COLO668 (cell line): ENCODE results near the gene CCSER1.

Experiments used
- DNase-seq: peaks from one replicate; lab custom pipeline; 2025; ENCODE audit not compliant: unreplicated experiment; lab: John Stamatoyannopoulos, UW

CCSER1 gene

GRCh38 chr4:90189178-90189577 is 62.0 kb downstream of the CCSER1 start:
- DNase-seq: no peak

GRCh38 chr4:90189946-90190345 is 62.8 kb downstream of the CCSER1 start:
- no peak for DNase-seq

GRCh38 chr4:90190525-90190924 is 63.3 kb downstream of the CCSER1 start:
- no peak for DNase-seq

GRCh38 chr4:90198086-90198847 is 71.1 kb downstream of the CCSER1 start:
- DNase-seq: no peak

- DNase-seq: no peak
Observed at GRCh38 chr4:90207887-90208454, 80.8 kb downstream of the CCSER1 start.

- no peak for DNase-seq
Observed at GRCh38 chr4:90209922-90210321, 82.7 kb downstream of the CCSER1 start.

GRCh38 chr4:90211174-90211573 is 84.0 kb downstream of the CCSER1 start:
- no peak for DNase-seq

GRCh38 chr4:90215286-90215685 is 88.1 kb downstream of the CCSER1 start:
- no peak for DNase-seq

- DNase-seq: no peak
Observed at GRCh38 chr4:90219822-90220221, 92.6 kb downstream of the CCSER1 start.

- no peak for DNase-seq
Observed at GRCh38 chr4:90220459-90220858, 93.3 kb downstream of the CCSER1 start.

GRCh38 chr4:90226734-90227133 is 99.5 kb downstream of the CCSER1 start:
- no peak for DNase-seq

- no peak for DNase-seq
Observed at GRCh38 chr4:90227177-90227576, 100.0 kb downstream of the CCSER1 start.

GRCh38 chr4:90234916-90235547 is 107.8 kb downstream of the CCSER1 start:
- no peak for DNase-seq

- DNase-seq: no peak
Observed at GRCh38 chr4:90237751-90238530, 110.7 kb downstream of the CCSER1 start.

- no peak for DNase-seq
Observed at GRCh38 chr4:90240333-90240732, 113.1 kb downstream of the CCSER1 start.

GRCh38 chr4:90241008-90241407 is 113.8 kb downstream of the CCSER1 start:
- DNase-seq: no peak

GRCh38 chr4:90245837-90246236 is 118.6 kb downstream of the CCSER1 start:
- DNase-seq: no peak

- no peak for DNase-seq
Observed at GRCh38 chr4:90246816-90247215, 119.6 kb downstream of the CCSER1 start.

- no peak for DNase-seq
Observed at GRCh38 chr4:90254357-90254756, 127.2 kb downstream of the CCSER1 start.

GRCh38 chr4:90274175-90274574 is 147.0 kb downstream of the CCSER1 start:
- DNase-seq: no peak

GRCh38 chr4:90280954-90281353 is 153.8 kb downstream of the CCSER1 start:
- no peak for DNase-seq
